ENCODE measurements around the gene MOB2. TPM values are rescaled to one million over a fixed set of nuclear protein-coding genes. Genes with fewer than 3 reads are reported as not detected.

The MOB2 gene
- total RNA-seq, 3 donors from 2014 or later: 36.4 to 46.1 (median 37.9) TPM

DNA sequence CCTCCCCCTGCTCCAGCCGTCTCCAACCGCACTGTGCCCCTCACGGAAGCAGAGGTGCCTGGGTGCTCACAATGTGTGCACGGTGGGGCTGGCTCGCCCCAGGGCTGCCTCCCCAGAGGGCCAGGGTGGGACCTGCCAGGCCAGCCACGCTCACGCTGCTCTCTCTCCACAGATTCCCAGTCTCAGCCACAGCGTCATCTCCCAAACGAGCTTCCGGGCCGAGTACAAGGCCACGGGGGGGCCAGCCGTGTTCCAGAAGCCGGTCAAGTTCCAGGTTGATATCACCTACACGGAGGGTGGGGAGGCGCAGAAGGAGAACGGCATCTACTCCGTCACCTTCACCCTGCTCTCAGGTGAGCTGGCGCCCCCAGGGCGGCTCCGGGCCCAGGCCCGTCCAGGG, 30.4 kb downstream of the MOB2 start:
- DNase-seq (ENCODE audit: low spot score in 2 of 2): no peak
- peaks cover 0 to 3% of the 10 kb centered on the region in 2 donors for H3K4me1 ChIP-seq
- intact Hi-C loops (cut with DNase I; ENCODE audit: low total_unique reads): no loop called here
- TF ChIP-seq POLR2A (IDR thresholded peaks at IDR 0.05) (no peak), POLR2AphosphoS5 (IDR thresholded peaks at IDR 0.05) (no peak)
- TF ChIP-seq, protein P1, sequence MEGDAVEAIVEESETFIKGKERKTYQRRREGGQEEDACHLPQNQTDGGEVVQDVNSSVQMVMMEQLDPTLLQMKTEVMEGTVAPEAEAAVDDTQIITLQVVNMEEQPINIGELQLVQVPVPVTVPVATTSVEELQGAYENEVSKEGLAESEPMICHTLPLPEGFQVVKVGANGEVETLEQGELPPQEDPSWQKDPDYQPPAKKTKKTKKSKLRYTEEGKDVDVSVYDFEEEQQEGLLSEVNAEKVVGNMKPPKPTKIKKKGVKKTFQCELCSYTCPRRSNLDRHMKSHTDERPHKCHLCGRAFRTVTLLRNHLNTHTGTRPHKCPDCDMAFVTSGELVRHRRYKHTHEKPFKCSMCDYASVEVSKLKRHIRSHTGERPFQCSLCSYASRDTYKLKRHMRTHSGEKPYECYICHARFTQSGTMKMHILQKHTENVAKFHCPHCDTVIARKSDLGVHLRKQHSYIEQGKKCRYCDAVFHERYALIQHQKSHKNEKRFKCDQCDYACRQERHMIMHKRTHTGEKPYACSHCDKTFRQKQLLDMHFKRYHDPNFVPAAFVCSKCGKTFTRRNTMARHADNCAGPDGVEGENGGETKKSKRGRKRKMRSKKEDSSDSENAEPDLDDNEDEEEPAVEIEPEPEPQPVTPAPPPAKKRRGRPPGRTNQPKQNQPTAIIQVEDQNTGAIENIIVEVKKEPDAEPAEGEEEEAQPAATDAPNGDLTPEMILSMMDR (IDR thresholded peaks at IDR 0.05): no peak
- H3K27me3 ChIP-seq: peaks cover 0 to 5% of the 10 kb centered on the region in 2 donors
- no peaks in the 10 kb centered on the region for H3K36me3 ChIP-seq
- H3K4me3 ChIP-seq: no peak overlapping the region
- no peaks in the 10 kb centered on the region for H3K9me3 ChIP-seq
- H3K27ac ChIP-seq: no peak overlapping the region

DNA sequence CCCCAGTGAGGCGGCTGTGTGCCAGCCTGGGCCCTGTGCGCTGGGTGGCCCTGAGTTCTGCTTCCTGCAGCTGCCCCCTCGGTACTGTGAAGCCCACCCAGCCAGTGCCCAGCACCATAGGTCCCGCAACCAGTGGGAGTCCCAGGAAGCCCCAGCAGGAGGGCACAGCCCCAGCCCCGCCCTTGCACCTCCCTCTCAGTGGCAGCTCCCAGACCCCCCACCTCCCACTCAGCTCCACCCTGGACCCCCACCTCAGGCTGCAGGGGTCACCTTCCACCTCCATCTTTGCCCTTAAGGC, 30.9 kb downstream of the MOB2 start:
- no peaks in the 10 kb centered on the region for H3K9me3 ChIP-seq
- no peak overlapping the region for H3K27ac ChIP-seq
- intact Hi-C loops (cut with DNase I; ENCODE audit: low total_unique reads): no loop called here
- no peaks in the 10 kb centered on the region for H3K36me3 ChIP-seq
- peaks cover 0 to 10% of the 10 kb centered on the region in 2 donors for H3K27me3 ChIP-seq
- no peak for TF ChIP-seq POLR2AphosphoS5 (IDR thresholded peaks at IDR 0.05)
- no peak for TF ChIP-seq POLR2A (IDR thresholded peaks at IDR 0.05)
- TF ChIP-seq, protein P1 (IDR thresholded peaks at IDR 0.05): no peak
- no peak overlapping the region for H3K4me3 ChIP-seq
- H3K4me1 ChIP-seq: peaks cover 0 to under 1% of the 10 kb centered on the region in 2 donors
- DNase-seq (ENCODE audit: low spot score in 2 of 2): no peak

DNA sequence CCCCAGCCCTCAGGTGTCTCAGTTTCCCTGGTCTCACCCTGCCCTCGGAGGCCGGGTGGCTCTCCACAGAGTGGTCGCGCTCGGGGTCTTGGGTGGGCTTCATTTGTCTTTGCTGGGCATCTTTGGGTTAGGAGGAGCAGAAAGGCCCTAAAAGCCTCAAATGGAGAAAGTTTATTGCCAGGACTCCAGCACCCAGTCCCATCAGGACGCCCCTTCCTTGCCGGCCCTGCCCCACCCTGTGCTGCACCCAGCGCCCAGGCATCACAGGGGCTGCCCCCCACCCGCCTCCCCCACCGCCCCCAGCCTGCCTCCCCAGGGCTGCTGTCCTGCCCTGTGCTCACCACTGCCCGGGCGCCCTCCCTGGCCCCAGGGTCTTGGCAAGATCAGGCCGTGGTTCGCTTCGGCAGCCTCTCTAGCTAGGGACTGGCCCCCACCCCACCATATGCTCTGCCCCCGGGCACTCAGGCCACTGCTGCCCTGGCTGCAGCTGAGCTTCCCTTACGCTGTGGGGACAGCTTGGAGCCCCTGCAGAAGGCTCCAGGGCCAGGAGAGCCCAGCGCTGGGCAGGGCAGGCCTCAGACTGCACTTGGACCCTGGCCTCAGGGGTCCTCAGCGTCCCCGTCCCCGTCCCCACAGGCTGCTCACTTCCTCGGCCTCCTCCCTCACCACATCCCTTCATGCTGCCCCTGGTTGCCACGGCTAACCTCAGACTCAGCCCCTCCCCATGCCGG, 31.4 kb downstream of the MOB2 start:
- Histone ChIP-seq H3K4me1 (no peaks in the 10 kb centered on the region), H3K9me3 (no peaks in the 10 kb centered on the region), H3K27me3 (peaks cover 0 to 15% of the 10 kb centered on the region in 2 donors), H3K36me3 (no peaks in the 10 kb centered on the region), H3K4me3 (no peak overlapping the region), H3K27ac (no peak overlapping the region)
- intact Hi-C loops (cut with DNase I; ENCODE audit: low total_unique reads): no loop called here
- TF ChIP-seq, protein P1 (IDR thresholded peaks at IDR 0.05): no peak
- TF ChIP-seq POLR2A (IDR thresholded peaks at IDR 0.05): no peak
- no peak for TF ChIP-seq POLR2AphosphoS5 (IDR thresholded peaks at IDR 0.05)
- DNase-seq (ENCODE audit: low spot score in 2 of 2): no peak

DNA sequence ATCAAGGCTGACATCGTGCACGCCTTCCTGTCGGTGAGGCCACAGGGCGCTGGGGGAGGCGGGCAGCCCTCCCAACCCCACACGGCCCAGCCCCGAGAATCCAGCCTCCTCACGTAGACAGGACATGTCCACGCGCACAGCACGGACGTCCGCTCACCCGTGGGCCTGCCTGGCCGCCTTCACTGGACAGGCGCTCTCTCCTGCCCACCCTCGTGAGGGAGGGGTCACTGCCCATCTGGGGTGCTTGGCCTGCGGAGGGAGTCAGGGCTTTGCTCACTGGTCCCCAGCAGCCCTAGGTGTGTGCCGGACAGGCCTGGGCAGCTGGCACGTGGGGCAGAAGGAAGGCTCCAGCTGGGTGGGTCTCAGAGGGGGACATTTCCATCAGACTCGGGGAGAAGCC, 32.0 kb downstream of the MOB2 start:
- Histone ChIP-seq H3K27me3 (peaks cover 0 to 21% of the 10 kb centered on the region in 2 donors), H3K9me3 (no peaks in the 10 kb centered on the region), H3K4me1 (no peaks in the 10 kb centered on the region), H3K4me3 (no peak overlapping the region), H3K27ac (no peak overlapping the region), H3K36me3 (no peaks in the 10 kb centered on the region)
- DNase-seq (ENCODE audit: low spot score in 2 of 2): no peak
- intact Hi-C loops (cut with DNase I; ENCODE audit: low total_unique reads): no loop called here
- TF ChIP-seq, protein P1 (IDR thresholded peaks at IDR 0.05): no peak
- TF ChIP-seq POLR2AphosphoS5 (IDR thresholded peaks at IDR 0.05) (no peak), POLR2A (IDR thresholded peaks at IDR 0.05) (no peak)

DNA sequence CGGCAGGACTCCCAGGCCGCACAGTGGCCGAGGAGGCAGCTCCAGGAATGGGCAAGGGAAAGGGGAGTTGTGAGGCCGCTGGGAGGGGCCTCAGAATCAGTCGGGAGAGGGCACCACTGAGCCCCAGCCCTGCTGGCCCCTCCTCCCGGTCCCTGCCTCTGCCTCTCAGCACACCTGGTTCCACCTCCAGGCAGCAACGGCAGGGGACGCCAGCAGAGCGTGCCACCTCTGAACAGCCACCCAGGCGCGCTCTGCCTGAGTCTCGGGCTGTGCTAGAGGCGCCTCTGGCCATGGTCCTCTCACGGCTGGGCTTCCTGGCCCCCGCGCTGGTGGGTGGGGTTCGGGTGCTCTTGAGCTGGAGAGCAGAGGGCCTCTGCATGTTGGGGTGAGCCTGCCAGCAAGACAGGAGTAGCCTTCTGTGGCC, 33.0 kb downstream of the MOB2 start:
- Histone ChIP-seq H3K27ac (no peak overlapping the region), H3K4me3 (no peak overlapping the region), H3K9me3 (no peaks in the 10 kb centered on the region), H3K36me3 (no peaks in the 10 kb centered on the region), H3K27me3 (peaks cover 0 to 31% of the 10 kb centered on the region in 2 donors), H3K4me1 (no peaks in the 10 kb centered on the region)
- intact Hi-C loops (cut with DNase I; ENCODE audit: low total_unique reads): no loop called here
- DNase-seq (ENCODE audit: low spot score in 2 of 2): no peak
- TF ChIP-seq, protein P1 (IDR thresholded peaks at IDR 0.05): peak in 2 of 3 donors; percentile 31 to 34
- no peak for TF ChIP-seq POLR2A (IDR thresholded peaks at IDR 0.05)

All from breast epithelium (tissue), 4 donors.